Panc1 (cell line): ENCODE data around the gene PRLHR.

ENCODE experiments used
- CTCF ChIP-seq: fragments of 450-650 bp; IDR thresholded peaks from 2 replicates; pipeline ENCODE4 v1.5.1; 2017; ENCODE audit warnings: mild to moderate bottlenecking
- POLR2AphosphoS5 ChIP-seq: IDR thresholded peaks from 2 replicates; pipeline ENCODE4 v1.6.1; 2012; ENCODE audit warnings: mild to moderate bottlenecking, low read depth, low read length, moderate library complexity
- SIN3A ChIP-seq: IDR thresholded peaks from 2 replicates; pipeline ENCODE4 v1.6.1; 2012; ENCODE audit warnings: low read depth, mild to moderate bottlenecking, low read length, moderate library complexity, borderline replicate concordance; ENCODE audit not compliant: insufficient read depth

DNA sequence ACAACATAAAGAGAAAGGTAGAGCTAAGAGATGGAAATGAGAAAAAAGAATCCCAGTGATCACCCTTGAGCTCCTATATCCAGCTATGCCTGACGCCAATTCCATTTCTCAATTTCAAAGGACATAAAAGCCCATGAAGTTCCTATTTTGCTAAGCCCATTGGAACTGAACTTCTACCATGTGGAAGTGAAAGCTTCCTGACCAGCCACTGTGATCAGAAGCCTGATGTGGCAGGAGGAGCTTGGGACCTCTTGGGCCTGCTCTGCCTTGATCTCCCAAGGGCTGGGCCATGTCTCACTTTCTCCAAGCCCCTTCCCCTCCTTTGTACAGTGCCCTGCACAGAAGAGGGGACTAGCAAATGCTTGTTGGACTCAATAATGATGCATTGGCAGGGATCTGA, 52.7 kb downstream of the PRLHR start:
- TF ChIP-seq SIN3A: no peak
- TF ChIP-seq CTCF: no peak
- no peak for TF ChIP-seq POLR2AphosphoS5
